ENCODE measurements around the gene EMX1.

The EMX1 gene

DNA sequence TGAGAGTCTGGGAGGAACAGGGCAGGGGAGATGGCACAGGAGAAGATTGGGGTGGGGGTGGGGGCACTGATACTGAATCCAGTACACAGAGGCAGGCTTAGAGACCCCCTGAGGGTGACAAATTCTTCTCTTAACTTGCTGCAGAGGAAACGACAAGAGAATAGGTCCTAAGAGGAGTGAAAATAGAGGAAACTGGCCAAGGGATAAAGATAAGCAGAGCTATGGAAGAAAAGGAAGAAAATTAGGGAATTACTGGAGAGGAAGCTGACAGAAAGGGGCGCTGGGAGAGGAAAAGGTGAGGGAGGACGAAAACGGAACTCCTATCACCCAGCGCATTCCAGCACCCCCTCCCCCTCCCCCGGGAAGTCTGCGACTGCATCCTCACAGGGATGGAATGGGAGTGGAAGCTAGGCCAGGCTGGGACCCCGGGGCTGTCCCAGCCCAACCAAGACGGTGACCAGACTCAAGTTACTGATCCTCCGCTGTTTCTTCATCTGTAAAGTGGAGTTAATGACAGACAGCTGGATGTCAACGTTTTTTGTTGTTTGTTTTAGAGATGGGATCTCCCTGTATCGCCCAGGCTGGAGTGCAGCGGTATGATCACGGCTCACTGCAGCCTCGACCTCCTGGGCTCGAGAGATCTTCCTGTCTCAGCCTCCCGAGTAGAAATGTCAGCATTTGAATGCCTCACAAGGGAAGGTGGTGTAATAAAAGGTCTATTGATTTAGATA lies 2.6 kb upstream of the EMX1 start:
- peak overlapping the region; percentile 43 for H3K4me2 ChIP-seq (ENCODE audit: low read length)
- H2BK5ac ChIP-seq (ENCODE audit: low read length), result no peak overlapping the region
- H3K23ac ChIP-seq (ENCODE audit: low read length), result no peak overlapping the region
- H2BK120ac ChIP-seq (ENCODE audit: low read depth, low read length), result no peak overlapping the region
- WGBS (ENCODE audit: extremely low coverage, insufficient coverage, low lambda C conversion rate), result no CpG with 5 or more reads among the region's 17 CpGs
- H4K8ac ChIP-seq (ENCODE audit: low read depth, low read length), result no peak overlapping the region
- H3K79me1 ChIP-seq (ENCODE audit: low read length), result no peaks in the 10 kb centered on the region
- peaks cover 37% of the 10 kb centered on the region for H3K27me3 ChIP-seq (ENCODE audit: insufficient read depth, low read length, poor library complexity)
- peak overlapping the region; percentile 45 for H3K56ac ChIP-seq (ENCODE audit: low read length)
- no peaks in the 10 kb centered on the region for H3K79me2 ChIP-seq (ENCODE audit: control insufficient read depth, insufficient read depth, low read length)
- H3K27ac ChIP-seq (ENCODE audit: low read depth, low read length), result peak overlapping the region; percentile 33
- no peak overlapping the region for H4K5ac ChIP-seq (ENCODE audit: low read length)
- H3K36me3 ChIP-seq (ENCODE audit: control insufficient read depth, insufficient read depth, low read length), result no peaks in the 10 kb centered on the region
- peak; percentile 80 for DNase-seq
- H3K4ac ChIP-seq (ENCODE audit: low read depth, low read length), result no peak overlapping the region
- no peak overlapping the region for H3K4me3 ChIP-seq (ENCODE audit: low read length)
- H3K18ac ChIP-seq (ENCODE audit: low read length), result no peak overlapping the region
- H2AK5ac ChIP-seq (ENCODE audit: low read length), result no peak overlapping the region
- H3K9ac ChIP-seq (ENCODE audit: low read length), result peak overlapping the region; percentile 55
- no peak overlapping the region for H2BK15ac ChIP-seq (replicated peaks; ENCODE audit: low read depth)
- peaks cover 12% of the 10 kb centered on the region for H3K4me1 ChIP-seq (ENCODE audit: control insufficient read depth, low read depth, low read length)

DNA sequence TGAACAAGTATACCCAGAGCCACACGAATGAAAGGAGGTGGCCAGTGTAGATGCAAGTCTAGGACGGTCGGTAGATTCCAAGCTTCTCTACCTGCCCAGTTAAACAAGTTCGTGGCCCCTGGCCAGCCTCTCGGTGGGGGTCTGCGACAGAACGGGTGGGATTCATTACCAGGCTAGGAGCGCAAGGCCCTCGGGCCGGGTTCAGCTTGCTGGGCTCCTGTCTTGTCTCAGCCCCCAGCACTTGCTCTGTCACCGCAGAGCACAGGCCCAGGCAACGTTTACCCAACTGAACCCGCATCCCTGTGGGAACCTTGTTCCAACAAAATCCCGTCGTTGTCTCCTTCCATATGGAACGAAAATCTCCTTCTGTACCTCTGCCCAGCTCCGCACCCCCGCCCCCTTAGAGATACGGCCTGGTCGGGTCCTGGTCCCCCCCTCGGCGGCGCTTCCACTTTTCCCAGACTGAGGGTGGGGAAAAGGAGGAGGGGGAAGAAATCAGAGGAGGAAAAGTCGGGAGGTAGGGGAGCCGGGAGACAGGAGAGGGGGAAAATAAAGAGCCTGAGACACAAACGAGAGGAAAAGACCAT lies 1.9 kb upstream of the EMX1 start:
- no CpG with 5 or more reads among the region's 26 CpGs for WGBS (ENCODE audit: extremely low coverage, insufficient coverage, low lambda C conversion rate)
- peaks cover 12% of the 10 kb centered on the region for H3K4me1 ChIP-seq (ENCODE audit: control insufficient read depth, low read depth, low read length)
- peak; percentile 30 for DNase-seq

DNA sequence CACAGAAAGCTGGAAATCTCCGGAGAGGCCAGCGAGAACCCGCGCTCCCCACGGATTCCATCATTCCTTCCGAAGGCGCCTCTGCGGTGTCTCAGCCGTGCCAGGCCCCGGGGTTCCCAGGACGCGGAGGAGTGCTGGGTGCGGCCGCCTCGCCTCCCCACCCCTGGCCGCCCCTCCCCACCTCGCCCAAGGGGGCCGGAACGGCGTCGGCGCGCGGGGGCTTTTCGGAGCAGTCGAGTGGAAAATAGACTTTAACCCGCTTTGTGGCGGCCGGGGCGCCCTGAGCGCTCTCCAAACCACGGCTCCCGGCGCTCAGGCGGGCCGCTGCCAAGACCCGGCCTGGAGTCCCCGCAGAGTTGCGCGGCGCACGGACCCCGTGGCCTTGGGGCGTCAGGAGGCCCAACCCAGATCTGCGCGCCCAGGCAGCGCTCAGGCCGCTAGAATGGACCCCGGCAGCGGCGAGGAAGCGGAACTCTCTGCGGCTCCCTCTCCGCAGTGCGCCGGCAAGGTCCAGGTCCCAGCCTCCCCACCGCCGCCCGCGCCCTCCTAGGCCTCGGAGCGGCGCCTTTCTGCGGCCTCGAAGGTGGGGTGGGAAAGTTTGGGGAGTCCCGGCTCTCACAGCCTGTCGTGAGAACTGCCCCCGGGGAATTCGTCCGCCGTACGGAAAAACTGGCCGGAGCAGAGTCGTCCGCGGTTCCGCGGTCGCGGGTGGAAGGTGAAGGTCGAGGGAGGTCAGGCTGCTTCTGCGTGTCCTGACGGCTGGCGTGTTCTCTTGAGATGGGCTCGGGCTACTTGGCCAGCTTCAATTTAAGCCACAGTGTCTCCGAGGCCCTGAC lies 1.2 kb upstream of the EMX1 start:
- Histone ChIP-seq H3K56ac (ENCODE audit: low read length) (peak overlapping the region; percentile 92), H3K4me2 (ENCODE audit: low read length) (peak overlapping the region; percentile 43), H3K36me3 (ENCODE audit: control insufficient read depth, insufficient read depth, low read length) (no peaks in the 10 kb centered on the region), H3K79me1 (ENCODE audit: low read length) (no peaks in the 10 kb centered on the region), H3K9ac (ENCODE audit: low read length) (peak overlapping the region; percentile 55), H3K27me3 (ENCODE audit: insufficient read depth, low read length, poor library complexity) (peaks cover 48% of the 10 kb centered on the region), H3K79me2 (ENCODE audit: control insufficient read depth, insufficient read depth, low read length) (no peaks in the 10 kb centered on the region), H2BK15ac (replicated peaks; ENCODE audit: low read depth) (no peak overlapping the region), H3K4me3 (ENCODE audit: low read length) (peak overlapping the region; percentile 5), H3K18ac (ENCODE audit: low read length) (peak overlapping the region; percentile 84), H3K27ac (ENCODE audit: low read depth, low read length) (peak overlapping the region; percentile 33), H4K8ac (ENCODE audit: low read depth, low read length) (no peak overlapping the region), H3K4me1 (ENCODE audit: control insufficient read depth, low read depth, low read length) (peaks cover 12% of the 10 kb centered on the region), H3K23ac (ENCODE audit: low read length) (peak overlapping the region; percentile 74), H2BK120ac (ENCODE audit: low read depth, low read length) (no peak overlapping the region), H2AK5ac (ENCODE audit: low read length) (no peak overlapping the region), H3K4ac (ENCODE audit: low read depth, low read length) (no peak overlapping the region), H2BK5ac (ENCODE audit: low read length) (no peak overlapping the region), H4K5ac (ENCODE audit: low read length) (no peak overlapping the region)
- no CpG with 5 or more reads among the region's 86 CpGs for WGBS (ENCODE audit: extremely low coverage, insufficient coverage, low lambda C conversion rate)
- DNase-seq, result peak; percentile 82

More for the DNA sequence above, 1.9 kb upstream of the EMX1 start:
- Histone ChIP-seq H3K4ac (ENCODE audit: low read depth, low read length) (no peak overlapping the region), H3K36me3 (ENCODE audit: control insufficient read depth, insufficient read depth, low read length) (no peaks in the 10 kb centered on the region), H2BK15ac (replicated peaks; ENCODE audit: low read depth) (no peak overlapping the region), H3K27ac (ENCODE audit: low read depth, low read length) (peak overlapping the region; percentile 33), H2BK120ac (ENCODE audit: low read depth, low read length) (no peak overlapping the region), H3K18ac (ENCODE audit: low read length) (peak overlapping the region; percentile 84), H3K9ac (ENCODE audit: low read length) (peak overlapping the region; percentile 55), H4K5ac (ENCODE audit: low read length) (no peak overlapping the region), H3K4me3 (ENCODE audit: low read length) (peak overlapping the region; percentile 5), H3K79me2 (ENCODE audit: control insufficient read depth, insufficient read depth, low read length) (no peaks in the 10 kb centered on the region), H4K8ac (ENCODE audit: low read depth, low read length) (no peak overlapping the region), H2BK5ac (ENCODE audit: low read length) (no peak overlapping the region), H2AK5ac (ENCODE audit: low read length) (no peak overlapping the region), H3K4me2 (ENCODE audit: low read length) (peak overlapping the region; percentile 43), H3K27me3 (ENCODE audit: insufficient read depth, low read length, poor library complexity) (peaks cover 41% of the 10 kb centered on the region), H3K56ac (ENCODE audit: low read length) (peak overlapping the region; percentile 45), H3K23ac (ENCODE audit: low read length) (no peak overlapping the region), H3K79me1 (ENCODE audit: low read length) (no peaks in the 10 kb centered on the region)

DNA sequence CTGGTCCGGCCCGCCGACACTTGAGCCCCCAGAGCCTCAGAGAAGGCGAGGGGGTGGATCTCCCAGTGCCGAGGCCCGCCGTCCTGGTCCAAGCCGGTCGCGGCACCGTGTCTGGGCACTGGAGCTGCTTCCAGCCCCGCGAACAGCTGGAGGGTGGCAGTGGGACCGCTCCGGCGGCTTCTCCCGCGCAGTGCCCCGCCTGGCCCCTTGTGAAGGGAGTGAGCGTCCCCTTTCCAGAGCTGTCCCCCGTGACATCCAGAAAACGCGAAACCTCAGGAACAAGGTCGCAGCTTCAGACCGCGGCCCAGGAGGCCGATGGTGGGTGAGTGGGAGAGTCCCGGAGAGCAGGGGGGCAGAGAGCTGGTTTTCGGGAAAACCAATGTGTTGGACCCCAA lies 579 bp upstream of the EMX1 start:
- H3K27me3 ChIP-seq (ENCODE audit: insufficient read depth, low read length, poor library complexity), result peaks cover 53% of the 10 kb centered on the region

DNA sequence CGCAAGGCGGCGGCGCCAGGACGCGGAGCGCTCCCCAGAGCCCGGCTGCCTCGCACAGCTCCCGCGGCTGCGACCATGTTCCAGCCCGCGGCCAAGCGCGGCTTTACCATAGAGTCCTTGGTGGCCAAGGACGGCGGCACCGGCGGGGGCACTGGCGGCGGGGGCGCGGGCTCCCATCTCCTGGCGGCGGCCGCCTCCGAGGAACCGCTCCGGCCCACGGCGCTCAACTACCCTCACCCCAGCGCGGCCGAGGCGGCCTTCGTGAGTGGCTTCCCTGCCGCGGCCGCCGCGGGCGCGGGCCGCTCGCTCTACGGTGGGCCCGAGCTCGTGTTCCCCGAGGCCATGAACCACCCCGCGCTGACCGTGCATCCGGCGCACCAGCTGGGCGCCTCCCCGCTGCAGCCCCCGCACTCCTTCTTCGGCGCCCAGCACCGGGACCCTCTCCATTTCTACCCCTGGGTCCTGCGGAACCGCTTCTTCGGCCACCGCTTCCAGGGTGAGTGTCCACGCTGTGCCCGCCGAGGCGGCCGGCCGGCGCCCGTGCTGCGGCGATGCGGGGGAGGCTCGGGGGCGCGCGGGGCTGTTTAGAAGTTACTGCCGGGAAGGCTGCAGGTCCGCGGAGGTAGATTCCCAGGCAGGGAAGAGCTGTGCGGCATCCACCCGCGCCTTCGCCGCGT lies 696 bp downstream of the EMX1 start:
- Histone ChIP-seq H3K23ac (ENCODE audit: low read length) (no peak overlapping the region), H3K56ac (ENCODE audit: low read length) (peak overlapping the region; percentile 80), H2BK5ac (ENCODE audit: low read length) (no peak overlapping the region), H4K8ac (ENCODE audit: low read depth, low read length) (no peak overlapping the region), H3K79me1 (ENCODE audit: low read length) (no peaks in the 10 kb centered on the region), H3K4me3 (ENCODE audit: low read length) (no peak overlapping the region), H3K4me2 (ENCODE audit: low read length) (peak overlapping the region; percentile 66), H3K4me1 (ENCODE audit: control insufficient read depth, low read depth, low read length) (peaks cover 12% of the 10 kb centered on the region), H2BK120ac (ENCODE audit: low read depth, low read length) (no peak overlapping the region), H4K5ac (ENCODE audit: low read length) (no peak overlapping the region), H3K36me3 (ENCODE audit: control insufficient read depth, insufficient read depth, low read length) (no peaks in the 10 kb centered on the region), H3K27me3 (ENCODE audit: insufficient read depth, low read length, poor library complexity) (peaks cover 62% of the 10 kb centered on the region), H3K27ac (ENCODE audit: low read depth, low read length) (no peak overlapping the region), H3K18ac (ENCODE audit: low read length) (no peak overlapping the region), H2BK15ac (replicated peaks; ENCODE audit: low read depth) (no peak overlapping the region), H3K9ac (ENCODE audit: low read length) (peak overlapping the region; percentile 62), H3K4ac (ENCODE audit: low read depth, low read length) (no peak overlapping the region), H3K79me2 (ENCODE audit: control insufficient read depth, insufficient read depth, low read length) (no peaks in the 10 kb centered on the region), H2AK5ac (ENCODE audit: low read length) (no peak overlapping the region)
- peak; percentile 41 for DNase-seq
- no CpG with 5 or more reads among the region's 89 CpGs for WGBS (ENCODE audit: extremely low coverage, insufficient coverage, low lambda C conversion rate)

More for the DNA sequence above, 579 bp upstream of the EMX1 start:
- Histone ChIP-seq H3K56ac (ENCODE audit: low read length) (peak overlapping the region; percentile 92), H3K36me3 (ENCODE audit: control insufficient read depth, insufficient read depth, low read length) (no peaks in the 10 kb centered on the region), H3K79me1 (ENCODE audit: low read length) (no peaks in the 10 kb centered on the region), H2AK5ac (ENCODE audit: low read length) (no peak overlapping the region), H2BK120ac (ENCODE audit: low read depth, low read length) (no peak overlapping the region), H4K8ac (ENCODE audit: low read depth, low read length) (no peak overlapping the region), H3K4me1 (ENCODE audit: control insufficient read depth, low read depth, low read length) (peaks cover 12% of the 10 kb centered on the region), H3K4me2 (ENCODE audit: low read length) (peak overlapping the region; percentile 43), H3K4ac (ENCODE audit: low read depth, low read length) (no peak overlapping the region), H2BK5ac (ENCODE audit: low read length) (no peak overlapping the region), H3K18ac (ENCODE audit: low read length) (peak overlapping the region; percentile 5), H3K9ac (ENCODE audit: low read length) (peak overlapping the region; percentile 36), H2BK15ac (replicated peaks; ENCODE audit: low read depth) (no peak overlapping the region), H4K5ac (ENCODE audit: low read length) (no peak overlapping the region), H3K27ac (ENCODE audit: low read depth, low read length) (no peak overlapping the region), H3K23ac (ENCODE audit: low read length) (peak overlapping the region; percentile 74), H3K79me2 (ENCODE audit: control insufficient read depth, insufficient read depth, low read length) (no peaks in the 10 kb centered on the region), H3K4me3 (ENCODE audit: low read length) (peak overlapping the region; percentile 1)
- DNase-seq, result no peak
- no CpG with 5 or more reads among the region's 29 CpGs for WGBS (ENCODE audit: extremely low coverage, insufficient coverage, low lambda C conversion rate)

Measured in mesendoderm (in vitro differentiated cells).